ENCODE data around the gene SOX5. TPM values are rescaled to one million over a fixed set of nuclear protein-coding genes. Genes with fewer than 3 reads are reported as not detected.
"Not testable (repeated sequence)": the region's sequence is repeated elsewhere in the genome, so short reads cannot be mapped to it uniquely, and the experiment has no call there.

The SOX5 gene
- total RNA-seq, 1 donor from 2014 or later = 209 TPM

- no peak for DNase-seq
Observed at GRCh38 chr12:23830210-23830609, 119.3 kb downstream of the SOX5 start.

- DNase-seq = no peak
Observed at GRCh38 chr12:23827353-23827752, 122.1 kb downstream of the SOX5 start.

- not testable (repeated sequence) for DNase-seq
Observed at GRCh38 chr12:23825124-23825523, 124.3 kb downstream of the SOX5 start.

- DNase-seq = no peak
Observed at GRCh38 chr12:23824358-23824757, 125.1 kb downstream of the SOX5 start.

GRCh38 chr12:23822883-23823282 is 126.6 kb downstream of the SOX5 start:
- not testable (repeated sequence) for DNase-seq

GRCh38 chr12:23817345-23817744 is 132.1 kb downstream of the SOX5 start:
- DNase-seq = no peak

GRCh38 chr12:23816394-23816851 is 133.0 kb downstream of the SOX5 start:
- DNase-seq = no peak

- DNase-seq = no peak
Observed at GRCh38 chr12:23815810-23816209, 133.7 kb downstream of the SOX5 start.

- no peak for DNase-seq
Observed at GRCh38 chr12:23813206-23813605, 136.3 kb downstream of the SOX5 start.

- no peak for DNase-seq
Observed at GRCh38 chr12:23810329-23810902, 139.1 kb downstream of the SOX5 start.

- no peak for DNase-seq
Observed at GRCh38 chr12:23803540-23803939, 145.9 kb downstream of the SOX5 start.

- no peak for DNase-seq
Observed at GRCh38 chr12:23795494-23795893, 154.0 kb downstream of the SOX5 start.

- no peak for DNase-seq
Observed at GRCh38 chr12:23781118-23781517, 168.4 kb downstream of the SOX5 start.

GRCh38 chr12:23775208-23775607 is 174.3 kb downstream of the SOX5 start:
- no peak for DNase-seq

GRCh38 chr12:23771240-23771949 is 178.1 kb downstream of the SOX5 start:
- DNase-seq = peak; percentile 73

- no peak for DNase-seq
Observed at GRCh38 chr12:23770202-23770938, 179.1 kb downstream of the SOX5 start.

- no peak for DNase-seq
Observed at GRCh38 chr12:23767834-23768233, 181.6 kb downstream of the SOX5 start.

- DNase-seq = no peak
Observed at GRCh38 chr12:23763724-23764123, 185.7 kb downstream of the SOX5 start.

GRCh38 chr12:23760495-23760894 is 189.0 kb downstream of the SOX5 start:
- DNase-seq = no peak

- no peak for DNase-seq
Observed at GRCh38 chr12:23758608-23759007, 190.9 kb downstream of the SOX5 start.

- DNase-seq = no peak
Observed at GRCh38 chr12:23757541-23757962, 191.9 kb downstream of the SOX5 start.

GRCh38 chr12:23756416-23756815 is 193.1 kb downstream of the SOX5 start:
- no peak for DNase-seq

- DNase-seq = no peak
Observed at GRCh38 chr12:23753628-23754365, 195.7 kb downstream of the SOX5 start.
